ENCODE data around the gene SSTR3.

- peak; percentile 65 for TF ChIP-seq CTCF (IDR thresholded peaks at IDR 0.05; ENCODE audit: poor library complexity, severe bottlenecking)
- TF ChIP-seq POLR2AphosphoS5 (IDR thresholded peaks at IDR 0.05) = no peak
- no peak for TF ChIP-seq MXI1 (conservative IDR thresholded peaks at IDR 0.05; ENCODE audit: poor library complexity, severe bottlenecking)
- no peak for TF ChIP-seq TAF1 (IDR thresholded peaks at IDR 0.05; ENCODE audit: low read depth)
- no peak for TF ChIP-seq EP300 (conservative IDR thresholded peaks at IDR 0.05; ENCODE audit: poor library complexity, severe bottlenecking)
- no peak for TF ChIP-seq REST (IDR thresholded peaks at IDR 0.05; ENCODE audit: borderline replicate concordance)
These were observed 48.6 kb upstream of the SSTR3 start for GRCh38 chr22:37260901-37261336.

Measured in neural cell (in vitro differentiated cells).